ENCODE data around the gene LRRC28.

LRRC28 gene

DNA sequence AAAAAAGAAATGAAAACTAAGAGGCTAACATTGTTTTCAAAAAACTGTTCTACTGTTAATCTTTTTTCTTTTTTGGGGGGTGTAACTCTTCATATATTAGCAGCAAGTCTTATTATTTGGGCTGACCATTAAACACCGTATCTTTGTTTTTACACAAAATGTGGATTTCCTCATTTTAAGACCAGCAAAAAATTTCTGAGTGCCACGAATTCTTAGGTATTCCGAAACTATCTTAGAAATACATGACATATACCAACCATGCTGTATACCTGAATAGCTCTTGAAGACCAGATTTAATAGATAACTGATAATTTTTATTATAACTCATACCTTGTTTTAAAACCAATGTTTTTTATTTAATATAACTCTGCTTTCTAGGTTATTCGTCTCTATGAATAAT is 1.3 kb upstream of the LRRC28 start:
- DNase-seq: no peak

DNA sequence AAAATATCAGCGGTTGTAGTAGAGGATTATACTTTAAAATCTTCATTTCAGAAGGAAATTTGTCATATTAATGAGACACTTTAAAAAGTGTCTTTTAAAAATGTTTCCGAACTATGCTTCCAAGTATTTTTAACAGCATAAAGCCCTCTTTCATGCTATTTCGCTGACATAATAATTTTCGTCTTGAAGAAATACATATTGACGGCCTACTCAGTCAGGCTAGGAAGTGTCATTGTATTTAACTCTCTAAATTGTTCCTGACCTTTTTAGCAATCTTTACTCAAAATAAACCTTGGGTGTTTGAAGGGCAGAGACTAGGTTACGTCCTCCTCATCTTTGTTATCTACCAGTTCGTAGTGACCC is 806 bp upstream of the LRRC28 start:
- no peak for DNase-seq

DNA sequence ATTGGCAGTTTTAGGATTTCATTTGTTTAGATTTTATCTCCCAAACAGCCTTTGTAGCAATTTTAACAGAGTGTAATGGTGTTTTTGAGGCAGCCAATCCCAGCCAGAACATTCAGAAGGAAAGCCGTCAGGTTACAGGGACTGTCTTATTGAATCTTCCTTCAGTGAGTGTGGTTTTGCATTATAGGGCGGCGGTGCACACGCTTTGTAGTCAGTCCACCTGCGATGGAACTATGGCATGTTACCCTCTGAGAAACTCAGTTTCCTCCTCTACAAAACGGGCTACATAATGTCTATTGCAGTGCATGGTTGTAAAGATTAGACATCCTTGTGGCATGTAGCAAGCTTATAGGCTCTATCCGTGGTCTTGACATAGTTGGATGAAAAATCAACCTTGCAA is 1.0 kb downstream of the LRRC28 start:
- DNase-seq: no peak

DNA sequence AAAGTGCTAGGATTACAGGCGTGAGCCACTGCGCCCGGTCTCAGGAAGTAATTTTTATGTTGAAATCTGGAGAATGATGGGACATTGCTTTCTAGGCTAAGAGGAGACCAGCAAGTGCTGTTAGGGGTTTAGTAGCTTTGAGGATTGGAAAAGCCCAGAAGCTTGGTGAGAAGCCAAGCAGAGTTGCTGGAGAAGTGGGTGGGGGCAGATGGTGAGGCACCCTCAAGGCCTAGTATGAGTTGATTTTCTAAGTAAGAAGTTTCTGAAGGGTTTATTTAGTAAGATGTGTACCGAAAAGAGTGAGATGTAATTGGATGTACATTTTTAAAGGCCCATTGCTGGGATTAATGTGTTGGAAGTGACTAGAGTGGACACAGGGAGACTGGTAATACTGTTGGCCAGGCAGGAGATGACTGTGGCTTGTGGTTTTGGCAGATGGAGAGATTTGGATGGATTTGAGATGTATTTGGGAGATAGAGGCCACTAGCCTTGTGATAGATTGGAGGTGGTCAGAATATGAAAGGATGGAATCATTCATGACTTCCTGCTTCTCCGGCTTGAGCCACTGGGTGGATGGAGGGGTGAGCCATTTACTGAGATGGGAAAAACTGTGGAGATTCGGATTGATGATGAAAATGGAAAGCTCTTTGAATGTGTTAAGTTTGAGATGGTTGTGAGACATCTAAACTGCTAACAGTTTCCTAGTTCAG is 2.3 kb downstream of the LRRC28 start:
- DNase-seq: no peak

DNA sequence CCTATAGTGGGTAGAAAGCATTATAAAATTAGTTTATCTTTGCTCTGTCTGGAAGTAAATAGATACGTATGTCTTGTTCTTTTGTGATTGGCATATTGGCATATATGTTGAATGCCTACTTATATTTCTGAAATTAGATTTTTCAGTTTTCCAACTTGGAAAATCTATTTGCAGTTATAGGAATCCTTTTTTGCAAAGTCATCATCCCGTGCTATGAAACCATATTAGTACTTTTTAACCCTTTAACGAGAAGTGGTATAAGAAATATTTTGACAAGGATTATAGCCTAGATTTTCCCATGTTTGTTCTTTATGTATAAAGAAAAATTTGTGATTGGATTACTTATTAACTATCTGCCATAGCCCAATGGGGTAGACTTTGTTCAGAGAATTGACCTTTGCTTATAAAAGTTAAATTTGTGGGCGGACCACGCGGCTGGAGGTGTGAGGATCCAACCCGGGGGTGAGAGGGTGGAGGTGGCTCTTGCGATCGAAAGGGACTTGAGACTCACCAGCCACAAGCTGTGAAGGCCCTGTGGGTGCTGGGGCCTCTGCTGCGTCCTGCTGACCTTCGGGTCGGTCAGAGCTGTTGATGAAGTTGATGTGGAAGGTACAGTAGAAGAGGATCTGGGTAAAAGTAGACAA is 5.9 kb downstream of the LRRC28 start:
- no peak for DNase-seq

DNA sequence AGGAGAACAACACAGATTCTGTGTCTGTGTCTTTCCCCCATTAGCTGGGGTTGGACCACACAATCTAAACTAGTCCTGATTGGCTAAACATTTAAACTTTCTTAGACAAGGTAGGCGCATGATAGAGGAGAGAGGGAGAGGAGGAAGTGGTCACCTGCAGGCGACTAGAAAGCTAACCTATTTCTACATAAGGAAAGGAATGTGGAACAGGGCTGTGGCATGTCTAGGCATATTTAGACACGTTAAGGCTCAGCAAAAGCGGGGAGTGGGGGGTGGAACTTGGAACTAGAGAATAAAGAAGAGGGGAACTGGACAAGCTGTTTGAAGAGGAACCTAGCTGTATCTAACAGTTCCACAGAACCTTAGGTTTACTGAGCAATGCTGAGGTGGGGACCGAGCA is 12.8 kb downstream of the LRRC28 start:
- DNase-seq: no peak

DNA sequence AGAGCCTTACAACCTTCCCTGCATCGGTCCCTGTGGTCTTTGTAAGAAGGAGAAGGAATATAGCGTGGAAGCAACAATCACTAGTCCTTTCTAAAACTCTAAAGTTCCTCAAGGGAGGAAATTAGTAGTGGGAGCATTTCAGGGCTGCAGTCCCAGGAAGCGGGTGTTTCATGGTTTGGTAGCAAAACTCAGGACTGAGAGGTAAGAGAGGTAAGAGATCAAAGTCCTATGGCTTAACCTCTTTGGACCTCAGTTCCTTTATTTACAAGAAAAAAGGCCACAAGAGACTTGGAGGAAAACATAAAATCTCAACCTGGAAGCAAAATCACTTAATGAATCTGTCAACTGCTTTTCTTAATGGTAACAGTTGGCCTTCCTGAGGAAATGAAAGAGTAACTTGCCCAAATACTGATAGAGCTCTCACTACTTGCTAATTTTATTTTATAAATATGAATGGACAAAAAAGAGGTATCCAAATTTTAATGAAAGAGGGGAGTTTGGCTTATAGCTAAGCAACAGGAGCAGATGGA is 14.3 kb downstream of the LRRC28 start:
- DNase-seq: no peak

DNA sequence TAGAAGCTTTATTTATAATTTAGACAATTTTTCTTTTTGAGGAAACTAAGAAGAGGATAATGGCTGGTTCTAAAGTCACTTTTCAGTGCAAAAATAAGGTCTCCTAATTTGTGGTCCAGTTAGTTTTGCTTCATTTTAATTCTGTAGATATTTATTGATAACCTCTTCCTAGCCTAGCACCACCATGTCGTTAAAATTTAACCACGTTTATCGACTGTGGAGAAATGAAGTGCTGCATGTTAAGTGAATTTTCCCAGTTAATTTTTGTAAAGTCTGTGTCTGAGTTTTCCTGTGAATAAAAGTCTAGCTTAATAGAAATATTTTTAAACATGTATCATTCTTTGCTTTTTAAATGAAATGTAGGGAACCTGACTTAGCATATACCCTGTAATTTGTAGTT is 16.7 kb downstream of the LRRC28 start:
- no peak for DNase-seq

DNA sequence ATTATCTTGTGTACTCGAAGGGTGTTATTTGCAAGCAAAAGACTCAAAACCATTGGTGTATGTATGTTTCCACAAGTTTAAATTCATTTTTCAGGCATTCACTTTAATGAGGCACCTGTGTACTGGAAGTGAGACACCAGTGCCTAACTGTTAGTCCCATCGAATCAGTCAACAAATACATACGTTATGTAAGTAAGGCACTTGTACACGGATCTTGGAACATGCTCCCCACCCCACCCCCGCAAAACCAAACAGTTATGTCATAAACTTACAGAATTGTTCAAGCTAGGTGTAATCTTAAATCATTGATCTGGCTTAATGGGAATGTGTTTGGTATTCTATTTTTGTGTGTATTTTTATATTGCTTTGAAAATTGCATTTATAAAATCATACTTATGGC is 17.1 kb downstream of the LRRC28 start:
- no peak for DNase-seq

DNA sequence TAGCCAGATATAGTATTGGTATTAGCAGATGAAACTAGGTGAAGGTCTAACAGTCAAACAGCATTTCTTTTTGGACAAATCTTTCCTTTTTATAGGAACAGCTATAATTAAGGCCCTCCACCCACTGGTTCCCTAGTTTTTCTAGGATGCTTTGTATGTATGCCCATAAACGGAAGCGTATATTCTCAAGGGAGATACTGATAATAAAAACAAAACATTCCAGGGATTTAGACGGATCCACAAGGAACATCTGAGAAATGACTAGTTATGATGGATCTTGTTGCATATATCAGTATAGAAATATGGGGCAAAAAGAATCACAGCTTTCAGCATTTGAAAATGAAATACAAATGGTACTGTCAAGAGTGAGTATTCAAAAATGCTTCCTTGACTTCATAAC is 22.5 kb downstream of the LRRC28 start:
- no peak for DNase-seq

DNA sequence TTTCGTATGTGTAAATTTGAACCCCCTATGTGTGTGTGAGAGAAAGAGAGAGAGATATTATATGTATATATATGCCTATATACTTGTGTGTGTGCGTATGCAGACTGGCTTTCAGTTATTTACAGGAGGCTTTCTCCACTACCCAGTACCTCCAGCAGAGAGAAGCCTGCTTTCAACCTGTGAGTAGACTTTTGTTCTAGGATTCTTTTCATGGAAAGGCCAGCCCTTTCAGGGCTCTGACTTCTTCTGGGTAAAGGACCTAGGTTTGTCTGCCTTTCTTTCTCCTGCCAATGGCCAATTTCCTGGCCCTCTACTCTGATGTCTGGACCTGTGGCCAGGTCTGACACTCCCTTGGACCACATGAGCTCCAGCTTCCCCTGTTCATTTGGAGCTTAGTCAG is 23.8 kb downstream of the LRRC28 start:
- DNase-seq: no peak

DNA sequence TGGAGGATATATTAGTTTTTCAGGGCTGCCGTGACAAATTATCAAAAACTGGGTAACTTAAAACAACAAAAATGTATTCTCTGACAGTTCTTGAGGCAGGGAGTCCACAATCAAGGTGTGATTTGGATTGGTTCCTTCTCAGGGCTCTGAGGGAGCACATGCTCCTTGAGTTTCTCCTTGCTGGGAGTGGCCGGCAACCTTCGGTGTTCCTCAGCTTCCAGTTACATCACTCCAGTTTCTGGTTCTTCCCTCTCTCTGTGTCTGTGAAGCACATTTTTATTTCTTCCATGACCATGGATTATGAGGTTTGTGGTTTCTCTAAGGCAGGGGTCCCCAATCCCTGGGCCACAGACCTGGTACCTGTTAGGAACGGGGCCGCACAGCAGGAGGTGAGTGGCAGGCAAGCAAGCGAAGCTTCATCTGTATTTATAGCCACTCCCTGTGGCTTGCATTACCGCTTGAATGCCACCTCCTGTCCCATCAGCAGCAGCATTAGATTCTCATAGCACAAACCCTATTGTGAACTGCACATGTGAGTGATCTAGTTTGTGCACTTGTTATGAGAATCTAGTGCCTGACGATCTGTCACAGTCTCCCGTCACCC is 24.3 kb downstream of the LRRC28 start:
- no peak for DNase-seq

DNA sequence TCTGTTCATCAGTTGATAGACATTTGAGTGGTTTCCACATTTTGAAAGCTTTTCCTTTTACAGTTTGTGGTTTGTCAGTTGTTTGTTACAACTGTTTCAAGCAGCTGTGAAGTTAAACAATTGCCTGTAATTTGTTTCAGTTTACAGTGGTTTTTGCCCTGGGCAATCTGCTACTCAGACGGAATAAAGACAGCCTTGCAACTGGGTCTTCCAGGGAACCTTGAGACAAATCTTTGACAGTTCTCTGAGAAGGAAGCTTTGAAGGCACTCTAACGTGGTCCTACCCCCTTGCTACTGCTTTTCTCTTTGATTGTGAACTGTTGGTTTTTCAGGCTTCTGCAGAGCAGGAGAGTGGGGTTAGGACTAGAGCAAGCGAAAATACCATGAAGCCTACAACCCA is 28.0 kb downstream of the LRRC28 start:
- DNase-seq: no peak

DNA sequence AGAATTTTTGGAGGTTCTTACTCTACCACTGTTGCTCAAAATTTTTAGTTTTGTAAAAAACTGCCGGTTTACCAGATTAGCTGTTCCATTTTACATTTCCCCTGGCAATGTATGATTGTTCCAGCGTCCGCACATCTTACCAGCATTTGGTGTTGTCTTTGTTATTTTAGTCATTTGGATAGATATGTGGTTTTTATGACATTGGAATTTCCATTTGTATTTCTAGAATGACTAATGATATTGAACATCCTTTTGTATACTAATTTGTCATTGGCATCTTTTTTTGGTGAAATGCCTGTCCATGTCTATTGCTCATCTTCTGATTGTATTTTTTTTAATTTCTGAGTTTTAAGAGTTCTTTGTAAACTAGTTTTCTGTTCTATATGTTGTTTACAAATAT is 28.5 kb downstream of the LRRC28 start:
- DNase-seq: no peak

DNA sequence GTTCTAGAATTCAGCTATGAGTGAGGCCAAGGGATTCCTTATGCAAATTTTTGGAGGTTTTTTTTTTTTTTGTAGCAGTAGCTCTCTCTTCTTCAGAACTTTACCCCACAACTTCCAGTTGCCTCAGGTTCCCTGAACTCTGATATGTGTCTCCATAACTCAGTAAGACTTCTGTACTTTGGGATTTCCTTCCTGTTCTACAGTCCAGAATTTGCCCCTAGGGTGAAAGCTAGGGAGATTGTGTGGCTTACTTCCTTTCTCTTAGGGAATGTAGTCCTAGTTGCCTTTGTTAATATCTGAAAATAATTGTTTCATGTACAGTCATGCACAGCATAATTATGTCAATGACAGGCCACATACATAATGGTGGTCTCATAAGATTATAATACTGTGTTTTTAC is 30.8 kb downstream of the LRRC28 start:
- no peak for DNase-seq

DNA sequence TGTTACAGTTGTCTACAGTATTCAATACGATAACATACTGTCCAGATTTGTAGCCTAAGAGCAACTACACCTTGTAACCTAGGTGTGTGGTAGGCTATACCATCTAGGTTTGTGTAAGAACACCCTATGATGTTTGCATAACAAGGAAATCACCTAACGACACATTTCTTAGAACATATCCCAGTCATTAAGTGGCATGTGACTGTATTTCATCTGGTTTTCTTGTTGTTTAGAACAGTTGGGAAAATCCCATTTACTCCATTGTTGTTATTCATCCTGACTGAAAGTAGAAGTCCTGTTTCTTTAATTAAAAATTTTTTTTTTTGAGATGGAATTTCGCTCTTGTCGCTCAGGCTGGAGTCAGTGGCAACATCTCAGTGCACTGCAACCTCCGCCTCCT is 31.3 kb downstream of the LRRC28 start:
- no peak for DNase-seq

DNA sequence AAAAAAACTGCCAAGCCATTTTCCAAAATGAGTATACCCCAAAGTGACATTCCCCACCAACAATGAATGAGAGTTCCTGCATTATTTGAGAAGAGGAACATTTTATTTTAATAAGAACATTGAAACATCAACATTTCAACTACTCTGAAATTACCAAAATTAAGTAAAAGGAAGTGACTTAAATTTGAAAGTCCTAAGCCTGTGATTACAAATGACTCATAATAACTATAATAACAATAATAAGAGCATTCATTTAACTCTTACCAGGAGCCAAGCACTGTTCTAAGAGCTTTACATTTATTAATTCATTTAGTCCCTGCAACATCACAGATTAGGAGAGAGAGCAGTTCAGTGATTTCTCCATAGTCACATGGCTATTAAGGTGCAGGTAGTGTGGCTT is 32.4 kb downstream of the LRRC28 start:
- DNase-seq: no peak

DNA sequence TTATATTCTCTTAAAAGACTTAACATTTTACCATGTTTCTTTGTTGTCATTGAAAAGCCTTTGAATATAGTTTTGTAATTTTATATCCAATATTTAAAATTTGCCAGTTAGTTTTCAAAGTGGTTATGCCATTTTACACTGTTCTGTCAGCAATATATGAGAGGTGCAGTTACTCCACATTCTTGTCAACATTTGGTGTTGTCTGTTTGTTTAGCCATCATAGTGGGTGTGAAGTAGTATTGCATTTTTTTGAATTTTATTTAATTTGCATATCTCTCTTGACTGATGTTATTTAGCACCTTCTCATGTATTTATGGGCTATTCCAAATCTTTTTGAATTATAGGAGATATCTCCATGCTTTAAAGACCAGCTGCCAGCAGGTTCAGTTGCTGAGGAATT is 40.4 kb downstream of the LRRC28 start:
- DNase-seq: no peak

DNA sequence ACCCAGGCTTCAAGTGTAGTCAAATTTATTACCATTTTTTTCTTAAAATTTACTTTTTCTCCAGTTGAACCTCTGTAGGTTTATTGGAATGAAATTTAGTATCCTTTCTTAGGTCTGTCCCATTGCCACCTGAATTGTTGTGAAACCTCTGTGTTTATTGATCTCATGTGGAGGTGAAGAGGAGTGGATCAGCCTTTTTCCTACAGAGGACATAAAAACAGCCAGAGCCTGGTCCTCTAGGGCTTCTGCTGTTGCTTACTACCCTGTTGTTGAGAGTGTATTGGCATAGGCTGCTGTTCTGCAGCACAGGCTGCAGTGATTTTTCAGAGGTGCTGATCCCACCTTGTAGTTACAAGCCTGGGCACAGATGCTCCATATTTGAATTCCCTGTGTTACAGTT is 44.6 kb downstream of the LRRC28 start:
- no peak for DNase-seq

DNA sequence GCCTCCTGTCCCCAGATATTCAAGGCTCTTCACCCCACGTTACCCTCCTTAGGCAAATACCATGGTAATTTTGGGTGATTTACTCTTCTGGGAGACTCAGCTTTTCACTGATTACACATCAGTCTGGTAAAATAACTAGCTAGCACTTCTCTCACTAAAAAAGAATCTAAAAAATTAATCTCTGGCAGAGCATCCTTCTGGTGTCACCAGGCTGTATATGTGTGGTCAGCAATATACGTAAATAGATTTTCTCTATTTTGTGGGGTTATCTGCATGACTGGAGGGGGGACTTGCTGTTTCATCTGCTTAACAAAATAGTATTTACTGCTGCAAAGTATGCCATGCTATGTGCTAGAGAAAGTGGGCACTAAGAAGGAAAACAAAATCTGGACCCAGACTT is 45.1 kb downstream of the LRRC28 start:
- no peak for DNase-seq

DNA sequence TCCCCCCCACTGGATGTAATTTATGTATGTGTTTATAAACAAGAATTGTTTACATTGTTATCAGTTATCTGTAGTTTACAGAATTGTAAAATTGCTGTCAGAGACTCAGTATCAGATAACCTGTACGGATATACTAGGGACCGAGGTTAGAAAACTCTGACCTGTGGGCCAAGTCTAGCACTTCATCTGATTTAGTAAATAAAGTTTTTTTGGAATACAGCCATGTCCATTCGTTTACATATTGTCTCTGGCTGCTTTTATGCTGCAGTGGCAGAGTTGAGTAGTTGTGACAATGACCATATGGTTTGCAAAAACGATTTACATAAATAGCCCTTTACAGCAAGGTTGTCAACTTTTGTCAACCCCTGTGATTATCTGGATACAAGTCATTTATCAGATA is 52.6 kb downstream of the LRRC28 start:
- DNase-seq: peak in 1 of 2 experiments; percentile 9

DNA sequence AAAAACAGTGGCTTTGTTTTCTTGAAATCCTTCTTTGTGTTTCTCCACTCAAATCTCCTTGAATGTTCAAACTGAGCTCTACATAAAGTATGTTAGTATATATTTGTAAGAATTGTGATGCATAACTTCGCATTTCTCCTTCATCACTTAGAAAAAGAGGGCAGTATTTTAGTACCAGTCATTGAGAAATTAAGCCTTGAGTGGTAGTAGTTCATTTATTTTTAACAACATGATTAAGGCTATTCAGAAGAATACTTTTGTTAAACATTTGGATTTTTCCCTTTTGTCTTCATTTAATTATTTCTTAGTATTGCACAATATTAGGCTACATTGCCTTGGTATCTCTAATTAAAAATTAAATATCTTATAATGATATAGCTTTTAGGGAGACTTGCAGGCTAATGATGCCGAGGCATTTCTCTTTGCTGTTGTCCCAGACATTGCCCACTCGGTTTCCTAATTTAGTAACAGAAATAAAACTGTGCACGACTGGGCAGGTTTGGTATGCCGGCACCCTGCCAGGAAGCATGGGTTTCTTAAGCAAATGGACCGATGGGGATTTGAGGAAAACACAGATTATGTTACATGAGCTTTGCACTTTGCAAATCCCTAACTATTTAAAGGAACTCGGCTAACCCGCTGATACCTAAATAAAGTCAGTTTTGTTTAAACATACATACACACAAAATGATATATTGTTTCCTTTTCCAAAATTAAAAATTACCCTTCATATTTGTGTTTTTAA is 54.7 kb downstream of the LRRC28 start:
- DNase-seq: peak; percentile 47 to 66

DNA sequence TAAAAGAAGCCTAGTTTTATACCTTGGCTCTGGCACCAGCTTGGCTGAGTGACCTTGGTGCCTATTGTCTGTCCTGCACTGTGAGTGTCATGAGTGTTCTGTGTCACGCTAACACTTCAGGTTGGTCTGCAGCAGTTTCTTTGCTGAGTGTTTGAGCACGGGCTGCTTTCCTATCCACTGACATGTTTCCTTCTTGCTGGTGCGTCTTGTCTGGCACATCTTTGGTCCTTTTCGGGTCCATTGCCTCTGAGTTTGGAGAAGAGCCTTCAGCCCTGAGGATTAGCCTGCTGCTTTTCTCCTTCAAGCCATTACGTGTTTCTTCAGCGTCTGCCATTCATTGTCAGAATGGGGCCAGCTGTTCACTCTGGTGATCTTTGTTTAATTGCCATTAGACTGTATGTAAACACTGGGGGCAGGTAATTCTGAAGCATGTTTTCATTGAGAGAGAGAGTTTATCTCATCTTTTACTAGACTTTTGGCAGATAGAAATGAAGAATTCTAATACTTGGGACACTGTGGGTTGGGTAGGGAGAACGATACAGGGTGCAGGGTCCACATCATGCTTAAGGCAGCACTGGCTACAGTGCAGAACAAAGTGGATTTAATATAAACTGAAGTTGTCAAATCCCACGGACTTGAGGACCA is 55.5 kb downstream of the LRRC28 start:
- peak; percentile 68 to 76 for DNase-seq

Measured in SHP77 (cell line).